ENCODE data around the gene B3GNT7. TPM values are rescaled to one million over a fixed set of nuclear protein-coding genes. Genes with fewer than 3 reads are reported as not detected.
"Not testable (repeated sequence)": the region's sequence is repeated elsewhere in the genome, so short reads cannot be mapped to it uniquely, and the experiment has no call there.

Gene B3GNT7, protein sequence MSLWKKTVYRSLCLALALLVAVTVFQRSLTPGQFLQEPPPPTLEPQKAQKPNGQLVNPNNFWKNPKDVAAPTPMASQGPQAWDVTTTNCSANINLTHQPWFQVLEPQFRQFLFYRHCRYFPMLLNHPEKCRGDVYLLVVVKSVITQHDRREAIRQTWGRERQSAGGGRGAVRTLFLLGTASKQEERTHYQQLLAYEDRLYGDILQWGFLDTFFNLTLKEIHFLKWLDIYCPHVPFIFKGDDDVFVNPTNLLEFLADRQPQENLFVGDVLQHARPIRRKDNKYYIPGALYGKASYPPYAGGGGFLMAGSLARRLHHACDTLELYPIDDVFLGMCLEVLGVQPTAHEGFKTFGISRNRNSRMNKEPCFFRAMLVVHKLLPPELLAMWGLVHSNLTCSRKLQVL
- total RNA-seq: 1.2 TPM

DNA sequence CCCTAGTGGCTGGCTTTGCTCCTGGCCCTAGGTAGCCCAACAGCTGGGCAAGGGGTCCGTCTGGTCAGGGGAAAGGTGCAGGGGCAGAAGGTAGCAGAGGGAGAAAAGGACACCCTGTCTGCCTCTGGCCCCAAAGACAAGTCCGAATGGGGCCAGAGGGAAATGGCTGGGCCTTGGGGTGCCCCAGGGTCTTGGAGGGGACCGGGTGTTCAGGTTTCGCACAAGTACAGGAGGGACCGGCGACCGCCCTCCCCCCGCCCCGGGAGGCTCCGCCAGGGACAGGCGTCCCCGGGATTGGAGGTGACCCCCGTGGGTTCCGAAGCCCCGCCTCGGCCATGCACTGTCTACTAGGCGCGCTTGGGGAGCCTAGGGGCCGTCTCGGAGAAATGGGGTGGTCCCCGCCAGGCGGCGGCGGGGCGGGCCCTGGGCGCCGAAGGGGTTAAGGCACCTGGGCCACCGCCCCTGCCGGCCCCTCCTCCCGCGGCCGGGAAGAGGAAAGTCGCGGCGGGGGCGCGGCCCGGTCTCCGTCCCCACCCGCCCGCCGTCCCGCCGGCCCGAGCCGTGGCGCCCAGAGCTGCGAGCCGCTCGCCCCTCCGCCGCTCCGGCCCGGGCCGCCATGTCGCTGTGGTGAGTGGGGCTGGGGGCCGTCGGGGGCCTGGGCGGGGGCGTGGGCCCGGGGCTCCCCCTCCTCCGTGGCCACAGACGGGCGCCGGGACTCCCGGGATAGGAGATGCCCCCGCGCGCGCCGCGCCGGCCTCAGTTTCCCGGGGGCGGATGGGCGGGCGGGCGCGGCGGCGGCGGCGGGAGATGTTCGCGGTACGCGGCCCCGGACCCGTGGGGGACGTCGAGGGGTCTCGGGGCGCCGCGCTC lies at the start of gene B3GNT7:
B3GNT7 (plus strand) TSS at position 523 of the 870 bp plus-strand sequence; CDS start at position 617, 94 bp downstream.
- no peak for DNase-seq

DNA sequence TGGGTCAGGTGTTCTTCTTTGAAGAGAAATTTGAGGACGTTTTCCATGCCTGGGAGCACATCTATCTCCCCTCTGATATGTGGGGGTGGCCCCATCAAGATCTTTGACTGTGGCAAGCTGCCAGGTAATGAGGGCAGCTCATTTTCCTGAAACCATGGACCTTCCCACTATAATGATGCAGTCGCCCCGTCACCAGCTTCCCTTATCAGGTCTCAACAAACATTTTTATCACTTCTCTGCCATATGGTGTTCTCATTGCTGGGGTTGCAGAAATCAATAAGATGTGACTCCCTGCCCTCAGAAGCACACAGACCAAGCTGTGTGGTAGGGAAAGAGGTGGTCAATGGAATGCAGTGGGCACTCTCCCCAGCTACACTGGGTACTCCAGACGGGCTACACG lies 48.4 kb upstream of the B3GNT7 start:
- no peak for DNase-seq

DNA sequence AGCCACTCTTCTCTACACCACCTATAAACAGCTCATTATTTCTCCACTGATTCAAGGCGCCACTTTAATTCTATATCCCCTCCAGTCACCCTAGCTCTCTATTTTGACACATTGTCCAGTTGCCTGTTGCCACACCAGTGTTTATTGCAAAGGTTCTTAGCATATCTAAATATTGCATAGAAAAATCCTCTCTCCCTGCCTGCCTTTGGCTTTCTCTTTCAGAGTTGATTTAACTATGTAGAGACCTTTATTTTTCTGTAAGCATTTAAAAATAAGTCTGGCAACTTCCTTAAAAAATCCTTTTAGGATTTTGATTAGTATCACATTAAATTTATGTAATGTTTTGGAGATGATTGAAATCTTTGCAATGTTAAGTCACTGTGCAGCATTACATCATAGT lies 47.9 kb upstream of the B3GNT7 start:
- no peak for DNase-seq

DNA sequence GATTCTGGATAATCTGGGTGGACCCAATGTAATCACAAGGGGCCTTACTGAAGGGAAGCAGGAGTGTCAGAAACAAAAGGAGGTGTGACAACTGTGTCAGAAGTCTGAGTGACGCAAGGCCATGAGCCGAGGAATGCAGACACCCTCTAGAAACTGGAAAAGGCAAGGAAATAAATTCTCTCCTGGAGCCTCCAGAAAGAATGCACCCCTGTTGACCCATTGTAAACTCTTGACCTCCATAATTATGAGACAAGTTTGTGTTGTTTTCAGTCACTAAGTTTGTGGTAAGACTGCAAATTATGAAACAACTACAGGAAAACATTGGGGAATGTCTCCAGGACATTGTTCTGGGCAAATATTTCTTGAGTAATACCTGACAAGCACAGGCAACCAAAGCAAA lies 47.3 kb upstream of the B3GNT7 start:
- no peak for DNase-seq

DNA sequence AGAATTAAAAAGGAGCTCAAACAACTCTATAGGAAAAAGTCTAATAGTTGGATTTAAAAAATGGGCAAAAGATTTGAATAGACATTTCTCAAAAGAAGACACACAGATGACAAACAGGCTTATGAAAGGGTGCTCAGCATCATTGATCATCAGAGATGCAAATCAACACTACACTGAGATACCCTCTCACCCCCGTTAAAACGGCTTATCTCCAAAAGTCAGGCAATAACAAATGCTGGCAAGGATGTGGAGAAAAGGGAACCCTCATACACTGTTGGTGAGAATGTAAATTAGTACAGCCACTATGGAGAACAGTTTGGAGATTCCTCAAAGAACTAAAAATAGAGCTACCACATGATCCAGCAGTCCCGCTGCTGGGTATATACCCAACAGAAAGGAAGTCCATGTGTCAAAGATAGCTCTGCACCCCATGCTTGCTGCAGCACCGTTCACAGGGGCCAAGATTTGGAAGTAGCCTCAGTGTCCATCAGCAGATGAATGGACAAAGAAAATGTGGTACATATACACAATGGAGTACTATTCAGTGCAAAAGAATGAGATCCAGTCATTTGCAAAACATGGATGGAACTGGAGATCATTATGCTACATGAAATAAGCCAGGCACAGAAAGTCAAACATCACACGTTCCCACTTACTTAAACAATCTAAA lies 46.7 kb upstream of the B3GNT7 start:
- peak; percentile 20 for DNase-seq

DNA sequence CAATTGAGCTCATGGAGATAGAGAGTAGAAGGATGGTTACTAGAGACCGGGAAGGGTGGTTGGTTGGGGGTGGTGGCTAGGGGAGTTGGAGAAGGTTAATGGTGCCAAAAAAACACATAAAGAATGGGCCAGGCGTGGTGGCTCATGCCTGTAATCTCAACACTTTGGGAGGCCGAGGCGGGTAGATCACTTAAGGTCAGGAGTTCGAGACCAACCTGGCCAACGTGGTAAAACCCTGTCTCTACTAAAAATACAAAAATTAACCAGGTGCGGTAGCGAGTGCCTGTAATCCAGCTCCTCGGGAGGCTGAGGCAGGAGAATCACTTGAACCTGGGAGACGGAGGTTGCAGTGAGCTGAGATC lies 46.2 kb upstream of the B3GNT7 start:
- DNase-seq: not testable (repeated sequence)

DNA sequence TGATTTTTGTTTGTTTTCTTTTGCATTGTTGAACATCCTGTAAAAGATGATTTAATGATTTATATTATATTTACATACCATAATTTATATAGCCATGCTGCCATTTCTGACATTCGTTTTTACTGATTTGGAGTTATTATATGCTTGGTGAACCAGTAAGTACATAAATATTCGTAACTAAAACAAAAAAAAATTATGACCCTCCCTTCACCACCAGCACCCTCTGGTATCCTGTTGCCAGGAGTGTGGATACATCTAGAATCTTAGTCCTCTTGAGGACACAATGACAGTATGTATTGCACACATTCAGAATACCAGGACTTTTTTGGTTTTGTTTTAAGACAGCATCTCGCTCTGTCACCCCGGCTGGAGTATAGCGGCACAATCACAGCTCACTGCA lies 43.9 kb upstream of the B3GNT7 start:
- DNase-seq: no peak

DNA sequence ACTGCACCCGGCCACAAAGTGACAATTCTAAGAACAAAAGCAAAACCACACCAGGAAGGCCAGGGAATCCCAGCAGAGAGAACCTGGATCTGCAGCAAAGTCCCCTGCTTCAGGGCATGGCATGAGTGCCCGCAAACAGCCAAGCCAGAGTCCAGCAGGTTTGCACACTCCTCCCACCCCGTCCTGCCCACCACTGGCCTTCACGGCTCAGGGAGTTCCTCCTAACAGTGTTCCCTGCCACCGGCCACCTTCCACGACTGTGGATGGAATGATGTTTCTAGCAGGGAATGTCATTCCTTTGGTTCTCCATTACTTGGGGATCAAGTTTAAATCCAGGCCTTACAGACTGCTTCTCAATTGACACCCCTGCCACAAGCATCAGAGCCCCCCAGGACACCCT lies 42.0 kb upstream of the B3GNT7 start:
- DNase-seq: no peak

DNA sequence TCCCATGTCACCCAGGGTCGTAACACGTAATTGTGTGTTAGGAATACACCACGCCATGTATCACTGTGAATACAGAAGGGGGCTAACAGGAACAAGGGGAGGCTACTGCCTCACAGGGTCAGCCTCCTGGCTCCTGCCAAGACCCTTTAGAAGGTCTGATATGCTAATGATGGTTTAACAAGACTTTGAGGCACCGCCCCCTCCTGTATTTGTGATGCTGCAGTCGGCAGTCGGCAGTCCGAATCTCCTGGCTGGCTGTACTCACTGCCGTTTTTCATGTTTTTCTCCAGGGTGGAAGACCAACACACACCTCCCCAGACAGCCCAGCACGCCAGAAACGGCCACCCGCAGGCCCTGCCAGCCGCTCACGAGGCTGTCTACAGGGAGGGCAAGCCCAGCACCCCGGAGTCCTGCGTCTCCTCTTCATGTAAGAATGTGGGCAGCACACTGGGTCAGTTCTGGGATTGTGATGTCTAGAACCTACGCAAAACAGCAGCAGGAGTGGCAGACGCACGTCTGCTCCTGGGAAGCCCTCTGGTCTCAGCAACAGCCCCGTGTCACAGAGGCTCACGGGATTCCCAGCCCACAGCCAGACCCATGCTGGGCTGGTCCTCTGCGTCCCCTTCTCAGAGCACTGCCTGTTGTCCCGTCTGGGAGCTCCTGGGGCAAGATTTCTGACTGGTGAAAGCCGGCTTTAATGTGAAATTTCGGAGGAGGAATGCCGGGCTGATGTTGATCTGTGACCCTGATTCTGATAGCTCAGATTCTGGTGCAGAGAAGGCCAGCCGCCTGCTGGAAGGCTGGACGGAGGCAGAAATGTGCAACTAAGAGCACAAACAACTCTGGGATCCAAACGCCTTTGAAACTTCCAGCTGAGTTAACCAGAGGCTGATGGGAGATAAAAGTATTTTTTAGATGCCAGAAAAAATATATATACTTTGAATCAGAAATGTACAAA lies 39.7 kb upstream of the B3GNT7 start:
- no peak for DNase-seq

DNA sequence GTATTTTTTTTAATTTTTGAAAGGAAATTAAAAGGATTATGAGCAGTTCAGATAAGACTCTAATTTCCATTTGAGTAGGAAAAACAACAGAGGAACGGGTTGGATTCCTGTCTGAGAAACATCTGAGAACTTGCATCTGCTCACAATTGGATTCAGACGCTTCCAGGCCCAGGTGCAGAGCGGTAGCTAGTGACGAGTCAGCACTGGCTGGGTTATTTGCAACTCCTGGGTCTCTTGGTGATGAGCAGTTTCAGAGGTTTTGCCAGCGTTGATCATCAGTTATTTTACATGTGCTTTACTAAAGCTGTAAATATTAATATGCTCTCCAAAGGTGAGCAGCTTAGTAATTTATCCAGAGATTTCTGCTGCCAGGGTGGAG lies 39.1 kb upstream of the B3GNT7 start:
- no peak for DNase-seq

DNA sequence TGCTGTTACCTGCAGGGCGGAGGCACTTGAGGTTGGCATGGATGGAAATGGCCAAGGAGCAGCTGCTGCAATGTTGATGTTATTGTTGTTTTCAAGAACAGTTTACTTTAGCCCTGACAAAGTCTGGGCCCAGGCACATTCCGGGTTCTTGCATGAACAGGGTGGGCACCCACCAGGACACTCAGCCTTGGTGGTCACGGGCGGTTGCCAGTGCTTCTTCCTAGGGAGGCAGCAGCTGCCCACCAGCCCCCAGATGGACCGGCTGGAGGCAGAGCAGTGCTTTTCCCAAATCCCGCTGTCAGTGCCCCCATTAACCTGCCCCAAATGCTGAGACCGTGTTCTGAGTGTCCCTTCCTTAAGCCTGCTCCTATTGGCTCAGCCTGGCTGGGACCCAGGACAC lies 38.5 kb upstream of the B3GNT7 start:
- DNase-seq: no peak

DNA sequence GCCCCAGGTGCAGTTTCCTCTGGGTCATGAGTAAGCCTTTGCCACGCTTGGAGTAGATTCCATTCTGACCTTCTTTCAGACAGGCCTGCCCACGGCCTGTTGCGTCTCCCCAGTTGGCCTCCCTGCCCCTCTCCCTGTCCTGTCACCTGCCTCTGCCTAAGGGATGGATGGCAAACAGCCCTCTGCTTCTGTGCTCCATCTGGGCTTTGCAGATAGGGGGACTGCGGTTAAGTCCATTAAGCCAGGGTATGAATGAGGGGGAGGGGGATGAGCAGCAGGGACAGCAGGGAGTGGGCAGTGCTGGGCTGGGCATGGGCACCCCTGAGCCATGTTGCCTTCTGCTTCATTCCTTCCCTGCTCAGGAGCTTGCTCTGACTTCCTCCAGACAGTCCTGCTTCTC lies 37.6 kb upstream of the B3GNT7 start:
- DNase-seq: no peak

DNA sequence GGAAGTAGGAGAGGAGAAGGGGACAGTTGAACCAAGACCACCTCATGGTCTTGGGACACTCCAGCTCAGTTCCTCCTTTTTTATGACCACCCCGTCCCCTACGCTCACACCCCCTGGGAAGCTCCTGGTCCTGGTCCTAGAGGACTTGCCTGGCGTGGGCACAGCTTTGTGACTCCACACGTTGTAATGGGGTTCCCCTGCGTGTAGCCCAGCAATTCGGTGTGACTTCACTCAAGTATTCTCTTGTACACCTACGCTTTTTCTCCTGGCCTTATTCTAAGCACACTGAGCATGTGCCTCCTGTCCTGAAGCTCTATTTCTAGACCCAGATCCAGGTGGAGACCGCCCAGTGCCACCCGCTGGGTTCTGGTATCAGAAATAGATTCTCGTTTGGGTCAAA lies 36.1 kb upstream of the B3GNT7 start:
- no peak for DNase-seq

DNA sequence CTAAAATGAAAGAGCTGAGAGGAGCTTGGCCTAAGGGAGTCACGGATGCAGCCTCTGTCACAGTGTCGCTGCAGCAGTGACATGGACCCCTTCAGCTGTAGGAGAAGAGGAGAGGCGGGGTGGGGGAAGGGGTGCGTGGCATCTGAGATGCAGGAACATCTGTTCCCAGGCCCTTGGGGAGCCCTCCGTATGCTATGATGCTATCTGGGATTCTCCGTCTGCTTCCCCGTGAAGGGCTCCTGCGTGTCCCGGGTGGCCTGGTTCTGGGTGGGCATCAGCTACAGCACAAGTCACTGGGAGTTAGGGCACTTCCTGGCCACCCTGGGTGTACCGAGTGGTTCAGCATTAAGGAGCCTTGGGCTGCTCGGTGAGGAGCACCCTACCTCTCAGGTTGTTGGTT lies 35.6 kb upstream of the B3GNT7 start:
- no peak for DNase-seq

DNA sequence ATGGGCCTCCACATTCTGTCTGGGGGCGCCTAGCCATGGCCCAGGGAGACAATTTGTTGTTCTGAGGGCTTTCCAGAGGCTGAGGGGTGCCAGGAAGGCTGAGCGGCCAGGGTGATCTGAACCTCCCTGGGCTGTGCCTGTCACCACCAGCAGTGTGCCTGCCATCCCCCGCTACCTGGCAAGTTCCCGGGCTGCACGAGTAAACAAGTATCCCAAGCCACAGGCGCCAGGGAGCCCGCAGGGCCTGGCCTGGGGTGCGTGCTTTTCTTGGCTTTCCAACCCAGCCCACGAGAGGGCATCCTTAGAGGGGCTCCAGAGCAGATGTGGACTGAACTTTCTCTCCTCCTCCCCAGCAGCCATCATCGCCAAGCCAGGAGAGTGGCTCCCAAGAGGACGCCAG lies 35.1 kb upstream of the B3GNT7 start:
- no peak for DNase-seq

DNA sequence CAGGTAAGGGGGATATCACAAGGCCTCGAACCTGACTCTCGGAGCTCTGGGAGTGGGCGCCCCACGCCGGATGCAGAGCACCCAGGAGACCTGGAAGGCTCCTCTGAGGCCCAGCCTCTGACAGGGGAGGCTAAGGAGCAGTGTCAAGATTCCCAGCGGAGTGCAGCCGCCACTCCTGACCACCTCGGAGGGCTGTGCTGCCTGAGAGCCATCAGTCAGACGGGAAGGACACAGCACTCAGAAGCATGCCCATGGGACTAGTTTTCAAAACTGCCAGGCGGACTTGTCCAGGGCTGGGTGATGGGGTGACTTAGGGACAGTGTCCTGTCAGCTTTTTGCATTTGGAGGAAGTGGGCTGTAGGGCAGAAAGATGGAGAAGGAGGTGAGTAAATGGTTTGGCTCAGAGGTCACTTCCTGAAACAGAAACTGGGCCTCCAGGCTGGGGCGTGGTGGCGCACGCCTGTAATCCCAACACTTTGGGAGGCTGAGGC lies 34.6 kb upstream of the B3GNT7 start:
- DNase-seq: no peak

DNA sequence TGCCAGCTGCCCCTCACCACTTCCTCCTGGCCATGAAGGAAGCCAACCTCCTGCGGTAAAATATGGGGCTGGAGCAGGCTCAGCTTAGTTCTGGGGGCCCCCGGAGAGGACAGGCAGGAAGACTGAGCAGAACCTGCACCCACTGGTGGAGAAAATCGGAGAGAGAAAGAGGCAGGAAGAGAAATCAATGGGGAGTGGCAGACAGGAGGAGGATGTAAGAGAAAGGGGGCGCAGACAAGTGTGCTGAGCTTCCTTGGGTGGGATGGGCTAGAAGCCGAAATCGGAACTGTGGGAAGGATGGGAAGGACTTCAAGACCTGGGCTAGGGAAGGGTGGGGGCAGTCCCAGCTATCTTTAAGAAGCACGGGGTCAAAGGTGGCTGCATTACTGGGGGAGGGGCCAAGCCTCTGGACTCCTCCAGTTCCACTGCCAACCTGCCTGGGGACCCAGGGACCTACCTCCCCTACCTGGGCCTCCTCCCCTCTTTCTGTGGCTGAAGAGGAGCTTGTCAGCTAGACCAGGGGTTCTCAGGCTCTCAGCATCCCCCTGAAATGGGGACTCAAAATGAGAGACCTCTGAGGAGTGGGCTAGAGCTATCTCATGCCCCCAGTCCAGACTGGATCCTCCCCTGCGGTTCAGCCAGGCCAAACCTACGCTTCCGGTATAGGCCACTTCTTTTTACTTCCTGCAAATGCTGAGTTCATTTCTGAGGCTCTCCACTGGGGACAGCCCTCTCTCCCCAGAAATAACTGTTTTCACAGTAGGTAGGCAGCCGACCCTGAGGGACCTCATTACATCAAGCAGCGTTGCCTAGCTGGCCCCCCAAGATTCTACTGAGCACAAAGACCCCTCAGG lies 33.6 kb upstream of the B3GNT7 start:
- DNase-seq: no peak

DNA sequence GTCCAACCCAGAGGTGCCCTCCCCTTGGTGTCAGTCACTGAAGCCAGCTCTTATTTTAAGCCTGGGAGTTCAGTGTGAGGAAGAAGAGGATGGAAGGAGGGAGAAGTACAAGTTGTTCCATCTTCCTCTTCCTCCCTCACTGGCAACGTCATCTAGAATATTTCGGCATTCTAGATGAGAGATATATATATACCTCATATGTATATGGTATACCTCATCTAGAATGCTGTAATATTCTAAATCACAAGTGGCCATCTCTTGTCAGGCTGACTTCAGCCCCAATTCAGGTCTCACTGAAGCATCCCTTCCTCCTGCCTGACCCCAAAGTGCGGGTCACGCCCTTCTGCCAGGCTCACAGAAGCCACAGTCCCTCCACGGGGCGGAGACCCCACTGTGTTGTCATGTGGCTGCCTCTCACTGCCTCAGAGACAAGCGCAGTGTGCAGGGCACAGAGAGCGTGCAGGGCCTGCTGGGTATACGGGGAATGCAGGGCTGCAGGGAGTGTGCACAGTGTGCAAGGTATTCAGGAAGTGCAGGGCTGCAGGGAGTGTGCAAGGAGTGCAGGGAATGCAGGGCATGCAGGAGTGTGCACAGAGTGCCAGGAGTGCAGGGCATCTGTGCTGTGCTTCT lies 32.8 kb upstream of the B3GNT7 start:
- DNase-seq: no peak

DNA sequence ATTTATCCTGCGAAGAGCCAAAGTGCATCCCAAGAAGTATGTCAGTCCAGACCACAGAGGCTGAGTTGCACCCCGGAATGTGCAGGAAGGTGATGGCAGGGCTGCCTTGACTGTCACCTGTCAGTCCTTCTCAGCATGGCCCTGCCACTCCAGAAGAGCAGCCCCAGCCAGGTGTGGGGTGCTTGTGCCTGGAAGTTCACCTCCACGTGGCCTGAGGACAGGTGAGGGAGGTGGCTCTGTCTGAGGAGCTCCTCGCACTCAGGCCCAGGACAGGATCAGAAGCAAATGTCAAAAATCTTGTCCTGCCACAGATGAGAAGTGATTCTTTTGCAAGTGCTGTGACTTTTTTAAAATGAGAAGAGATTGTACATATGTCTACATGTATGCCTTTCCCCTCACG lies 31.4 kb upstream of the B3GNT7 start:
- no peak for DNase-seq

All from occipital lobe (tissue), 2 donors.